Right atrium auricular region (tissue), 2 donors: ENCODE measurements around the gene HLTF. TPM values are rescaled to one million over a fixed set of nuclear protein-coding genes. Genes with fewer than 3 reads are reported as not detected.

Experiments
- DNase-seq: peaks from one replicate; pipeline ENCODE4 v3.0.0-alpha.2; 2019; ENCODE audit warnings: low spot score
- H3K27ac ChIP-seq, 2 donors: fragments of 200-600 bp; sonication (generic); 1 replicate in 1 of 2; 2 replicates in 1 of 2; pipeline ENCODE4 v1.5.1; 2016 to 2019
- H3K27me3 ChIP-seq, 2 donors: fragments of 200-600 bp; sonication (generic); one replicate each; pipeline versions ENCODE4 v1.5.1 to v1.6.0; 2017 to 2019
- H3K36me3 ChIP-seq: fragments of 200-600 bp; sonication (generic); one replicate; pipeline ENCODE4 v1.5.1; 2016
- H3K4me1 ChIP-seq, 2 donors: fragments of 200-600 bp; sonication (generic); one replicate each; pipeline versions ENCODE4 v1.5.1 to v1.6.0; 2017 to 2019
- H3K4me3 ChIP-seq, 2 donors: fragments of 200-600 bp; sonication (generic); 1 replicate in 1 of 2; 2 replicates in 1 of 2; pipeline ENCODE4 v1.5.1; 2017 to 2019; ENCODE audit warnings: mild to moderate bottlenecking in 1 of 2, moderate library complexity in 1 of 2
- H3K9me3 ChIP-seq, 2 donors: fragments of 200-600 bp; sonication (generic); one replicate each; pipeline ENCODE4 v1.5.1; 2019
- total RNA-seq, 2 donors: library from RNA; depleted of rRNA; stranded (reverse); fragments of >200 nt; gene quantifications; one replicate each; pipeline ENCODE4 v1.1.0, GENCODE V29; 2016
- TF ChIP-seq, protein P1 (sequence below), 2 donors: fragments of 200-600 bp; sonication (generic); IDR thresholded peaks; one replicate each; pipeline ENCODE4 v1.5.1; 2019; ENCODE audit warnings: antibody characterized with exemption in 2 of 2

Gene HLTF
- total RNA-seq, 2 donors from 2014 or later, result 9.2 to 24.8 TPM

DNA sequence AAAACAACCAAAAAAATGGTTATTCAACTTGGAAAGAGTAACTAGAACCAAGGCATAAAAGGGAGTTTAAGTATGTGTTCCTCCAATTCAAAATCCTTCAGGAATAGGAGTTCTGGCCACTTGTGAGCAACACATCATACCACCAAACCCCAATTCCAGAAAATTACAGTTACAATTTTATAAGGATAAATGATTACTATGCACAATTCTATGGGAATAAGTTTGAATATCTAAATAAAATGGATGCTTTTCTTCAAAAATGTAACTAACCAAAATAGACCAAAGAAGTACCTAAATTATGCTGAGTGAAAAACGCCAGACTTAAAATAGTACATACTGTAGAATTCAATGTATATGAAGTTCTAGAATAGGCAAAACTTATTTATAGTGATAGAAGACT, 4.6 kb downstream of the HLTF start:
- Histone ChIP-seq H3K9me3 (no peaks in the 10 kb centered on the region), H3K36me3 (no peaks in the 10 kb centered on the region), H3K4me3 (no peak overlapping the region), H3K27me3 (no peaks in the 10 kb centered on the region), H3K27ac (no peak overlapping the region), H3K4me1 (peaks cover 0 to 11% of the 10 kb centered on the region in 2 donors)
- TF ChIP-seq, protein P1, sequence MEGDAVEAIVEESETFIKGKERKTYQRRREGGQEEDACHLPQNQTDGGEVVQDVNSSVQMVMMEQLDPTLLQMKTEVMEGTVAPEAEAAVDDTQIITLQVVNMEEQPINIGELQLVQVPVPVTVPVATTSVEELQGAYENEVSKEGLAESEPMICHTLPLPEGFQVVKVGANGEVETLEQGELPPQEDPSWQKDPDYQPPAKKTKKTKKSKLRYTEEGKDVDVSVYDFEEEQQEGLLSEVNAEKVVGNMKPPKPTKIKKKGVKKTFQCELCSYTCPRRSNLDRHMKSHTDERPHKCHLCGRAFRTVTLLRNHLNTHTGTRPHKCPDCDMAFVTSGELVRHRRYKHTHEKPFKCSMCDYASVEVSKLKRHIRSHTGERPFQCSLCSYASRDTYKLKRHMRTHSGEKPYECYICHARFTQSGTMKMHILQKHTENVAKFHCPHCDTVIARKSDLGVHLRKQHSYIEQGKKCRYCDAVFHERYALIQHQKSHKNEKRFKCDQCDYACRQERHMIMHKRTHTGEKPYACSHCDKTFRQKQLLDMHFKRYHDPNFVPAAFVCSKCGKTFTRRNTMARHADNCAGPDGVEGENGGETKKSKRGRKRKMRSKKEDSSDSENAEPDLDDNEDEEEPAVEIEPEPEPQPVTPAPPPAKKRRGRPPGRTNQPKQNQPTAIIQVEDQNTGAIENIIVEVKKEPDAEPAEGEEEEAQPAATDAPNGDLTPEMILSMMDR (IDR thresholded peaks at IDR 0.05), result no peak
- no peak for DNase-seq

DNA sequence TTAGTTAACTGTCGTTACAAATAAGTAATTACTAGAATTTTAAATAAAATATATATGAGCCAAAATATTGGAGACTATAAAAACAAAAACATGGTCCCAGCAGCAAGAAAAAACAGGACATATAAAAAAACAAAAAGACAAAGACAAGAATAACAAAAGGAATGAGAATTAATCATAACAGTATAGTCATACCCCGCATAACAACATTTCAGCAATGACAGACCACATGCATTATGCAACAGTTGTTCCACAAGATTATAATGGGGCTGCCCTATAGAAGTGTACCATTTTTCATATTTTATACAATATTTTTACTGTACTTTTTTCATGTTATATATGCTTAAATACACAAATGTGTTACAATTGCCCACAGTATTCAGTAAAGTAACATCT, 5.6 kb downstream of the HLTF start:
- Histone ChIP-seq H3K36me3 (no peaks in the 10 kb centered on the region), H3K27ac (no peak overlapping the region), H3K27me3 (no peaks in the 10 kb centered on the region), H3K9me3 (no peaks in the 10 kb centered on the region), H3K4me3 (no peak overlapping the region), H3K4me1 (peaks cover 0 to 8% of the 10 kb centered on the region in 2 donors)
- TF ChIP-seq, protein P1 (IDR thresholded peaks at IDR 0.05), result no peak
- no peak for DNase-seq

DNA sequence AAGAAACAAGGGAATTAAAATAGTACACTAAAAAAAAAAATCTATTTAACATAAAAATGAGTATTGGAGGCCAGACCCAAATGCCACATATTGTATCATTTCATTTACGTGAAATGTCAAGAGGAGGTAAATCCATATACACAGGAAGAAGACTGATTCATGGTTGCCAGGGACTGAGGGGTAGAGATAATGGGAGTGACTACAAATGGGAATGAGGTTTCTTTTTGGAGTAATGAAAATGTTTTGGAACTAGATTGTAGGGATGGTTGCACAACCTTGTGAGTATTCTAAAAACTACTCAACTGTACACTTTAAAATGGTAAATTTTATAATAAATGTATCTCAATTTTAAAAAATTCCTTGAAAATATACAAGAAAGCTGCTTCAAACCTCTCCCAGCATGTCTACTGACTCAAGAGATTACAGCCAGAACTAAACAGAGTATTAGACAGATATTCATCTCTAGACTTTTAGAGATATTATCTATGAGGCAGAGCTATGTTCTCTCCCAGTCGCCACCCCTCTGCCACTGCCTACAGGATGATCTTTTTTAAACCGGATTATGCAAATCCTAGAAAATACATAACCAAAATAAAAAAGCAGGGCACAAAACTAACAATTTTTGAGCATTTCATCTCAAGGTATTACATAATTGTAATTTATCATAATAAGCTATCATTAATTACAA, 6.2 kb downstream of the HLTF start:
- Histone ChIP-seq H3K4me3 (no peak overlapping the region), H3K36me3 (no peaks in the 10 kb centered on the region), H3K9me3 (no peaks in the 10 kb centered on the region), H3K27me3 (no peaks in the 10 kb centered on the region), H3K4me1 (peaks cover 0 to 3% of the 10 kb centered on the region in 2 donors), H3K27ac (no peak overlapping the region)
- DNase-seq, result no peak
- TF ChIP-seq, protein P1 (IDR thresholded peaks at IDR 0.05), result no peak

DNA sequence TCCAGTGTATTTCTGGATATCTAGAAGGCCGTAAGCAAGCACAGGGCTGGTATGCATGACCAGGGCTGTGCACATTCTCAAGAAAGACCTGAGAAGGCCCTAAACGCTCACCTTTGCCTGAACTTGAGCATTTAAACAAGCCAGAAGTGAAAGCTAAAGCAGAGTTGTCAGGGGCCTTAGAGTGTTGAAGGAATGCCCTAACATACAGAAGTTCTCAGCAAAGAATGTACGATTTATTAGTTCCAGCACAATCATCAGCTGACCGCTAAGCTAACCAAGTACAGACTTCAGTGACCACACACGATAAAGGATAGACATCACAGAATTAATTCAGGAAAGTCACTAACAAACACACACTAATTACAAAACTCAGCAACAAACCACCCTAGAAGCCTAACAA, 8.7 kb downstream of the HLTF start:
- no peaks in the 10 kb centered on the region for H3K27me3 ChIP-seq
- H3K4me3 ChIP-seq, result no peak overlapping the region
- DNase-seq, result no peak
- no peak overlapping the region for H3K27ac ChIP-seq
- H3K9me3 ChIP-seq, result no peaks in the 10 kb centered on the region
- H3K4me1 ChIP-seq, result no peaks in the 10 kb centered on the region
- TF ChIP-seq, protein P1 (IDR thresholded peaks at IDR 0.05), result no peak
- H3K36me3 ChIP-seq, result peaks cover 13% of the 10 kb centered on the region

DNA sequence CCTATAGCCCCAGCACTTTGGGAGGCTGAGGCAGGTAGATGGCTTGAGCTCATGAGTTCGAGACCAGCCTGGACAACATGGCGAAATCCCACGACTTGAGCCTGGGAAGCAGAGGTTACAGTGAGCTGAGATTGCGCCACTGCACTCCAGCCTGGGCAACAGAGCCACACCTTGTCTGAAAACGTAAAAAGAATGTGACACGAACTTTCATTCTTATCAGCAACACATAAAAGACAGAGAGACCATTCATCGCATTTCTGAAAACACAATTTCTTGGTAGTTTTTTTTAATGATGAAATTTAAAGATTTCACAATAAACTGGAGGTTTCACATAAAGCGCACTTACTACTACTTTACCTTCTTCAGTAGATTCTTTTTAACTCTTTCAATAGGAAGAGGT, 18.4 kb downstream of the HLTF start:
- no peak overlapping the region for H3K27ac ChIP-seq
- no peak overlapping the region for H3K4me3 ChIP-seq
- TF ChIP-seq, protein P1 (IDR thresholded peaks at IDR 0.05), result no peak
- no peaks in the 10 kb centered on the region for H3K27me3 ChIP-seq
- H3K36me3 ChIP-seq, result peaks cover 16% of the 10 kb centered on the region
- DNase-seq, result no peak
- no peaks in the 10 kb centered on the region for H3K4me1 ChIP-seq
- H3K9me3 ChIP-seq, result no peaks in the 10 kb centered on the region

DNA sequence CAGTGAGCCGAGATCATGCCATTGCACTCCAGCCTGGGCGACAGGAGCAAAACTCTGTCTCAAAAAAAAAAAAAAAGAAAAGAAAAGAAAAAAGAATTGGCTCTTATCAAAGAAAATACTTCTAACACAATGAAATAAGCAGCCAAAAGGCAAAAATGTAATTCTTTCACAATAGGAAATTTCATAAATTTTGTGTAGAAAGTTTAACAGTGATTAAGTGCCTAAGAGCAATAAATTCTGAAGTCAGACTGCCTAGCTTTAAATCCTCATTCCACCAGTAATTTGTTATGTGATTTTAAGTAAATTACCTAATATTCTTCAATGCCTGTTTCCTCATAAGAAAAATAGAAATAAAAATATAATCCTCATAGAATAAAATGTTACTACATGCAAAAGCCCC, 24.6 kb downstream of the HLTF start:
- Histone ChIP-seq H3K9me3 (no peaks in the 10 kb centered on the region), H3K4me3 (no peak overlapping the region), H3K27me3 (no peaks in the 10 kb centered on the region), H3K4me1 (no peaks in the 10 kb centered on the region), H3K27ac (no peak overlapping the region), H3K36me3 (peaks cover 19% of the 10 kb centered on the region)
- DNase-seq, result no peak
- TF ChIP-seq, protein P1 (IDR thresholded peaks at IDR 0.05), result no peak
